ENCODE results near the gene PLEKHO2.
A peak's percentile ranks its signal among the peaks of the same experiment; 100 is the strongest.

The PLEKHO2 gene

GRCh38 chr15:64837502-64837901, 4.2 kb upstream of the PLEKHO2 start:
- no peak for TF ChIP-seq CTCF (conservative IDR thresholded peaks at IDR 0.05; ENCODE audit: low read length)
- no peak overlapping the region for H3K4me3 ChIP-seq (ENCODE audit: low read length)
- DNase-seq (ENCODE audit: low read depth) = no peak

GRCh38 chr15:64841060-64841343, 713 bp upstream of the PLEKHO2 start:
- DNase-seq (ENCODE audit: low read depth) = no peak
- H3K4me3 ChIP-seq (ENCODE audit: low read length) = peak overlapping the region; percentile 71
- no peak for TF ChIP-seq CTCF (conservative IDR thresholded peaks at IDR 0.05; ENCODE audit: low read length)

- TF ChIP-seq CTCF (conservative IDR thresholded peaks at IDR 0.05; ENCODE audit: low read length) = no peak
- H3K4me3 ChIP-seq (ENCODE audit: low read length) = peak overlapping the region; percentile 96
- no peak for DNase-seq (ENCODE audit: low read depth)
Observed at GRCh38 chr15:64842096-64842939, 603 bp downstream of the PLEKHO2 start.

GRCh38 chr15:64842986-64843561, 1.4 kb downstream of the PLEKHO2 start:
- DNase-seq (ENCODE audit: low read depth) = peak; percentile 61
- H3K4me3 ChIP-seq (ENCODE audit: low read length) = peak overlapping the region; percentile 96
- TF ChIP-seq CTCF (conservative IDR thresholded peaks at IDR 0.05; ENCODE audit: low read length) = no peak

GRCh38 chr15:64843991-64844390, 2.3 kb downstream of the PLEKHO2 start:
- H3K4me3 ChIP-seq (ENCODE audit: low read length) = peak overlapping the region; percentile 96
- no peak for TF ChIP-seq CTCF (conservative IDR thresholded peaks at IDR 0.05; ENCODE audit: low read length)
- DNase-seq (ENCODE audit: low read depth) = no peak

- peak overlapping the region; percentile 96 for H3K4me3 ChIP-seq (ENCODE audit: low read length)
- TF ChIP-seq CTCF (conservative IDR thresholded peaks at IDR 0.05; ENCODE audit: low read length) = no peak
- DNase-seq (ENCODE audit: low read depth) = no peak
Observed at GRCh38 chr15:64844576-64845145, 2.9 kb downstream of the PLEKHO2 start.

- TF ChIP-seq CTCF (conservative IDR thresholded peaks at IDR 0.05; ENCODE audit: low read length) = no peak
- DNase-seq (ENCODE audit: low read depth) = no peak
- H3K4me3 ChIP-seq (ENCODE audit: low read length) = peak overlapping the region; percentile 96
Observed at GRCh38 chr15:64845183-64845611, 3.5 kb downstream of the PLEKHO2 start.
